HPDE6-E6E7 (cell line): ENCODE measurements around the gene PSMG1.
"Not testable (repeated sequence)": the region's sequence is repeated elsewhere in the genome, so short reads cannot be mapped to it uniquely, and the experiment has no call there.

Experiments
- DNase-seq: peaks from one replicate; pipeline ENCODE4 v3.0.0; 2011; ENCODE audit warnings: missing footprints; ENCODE audit errors: extremely low spot score

PSMG1 gene

DNA sequence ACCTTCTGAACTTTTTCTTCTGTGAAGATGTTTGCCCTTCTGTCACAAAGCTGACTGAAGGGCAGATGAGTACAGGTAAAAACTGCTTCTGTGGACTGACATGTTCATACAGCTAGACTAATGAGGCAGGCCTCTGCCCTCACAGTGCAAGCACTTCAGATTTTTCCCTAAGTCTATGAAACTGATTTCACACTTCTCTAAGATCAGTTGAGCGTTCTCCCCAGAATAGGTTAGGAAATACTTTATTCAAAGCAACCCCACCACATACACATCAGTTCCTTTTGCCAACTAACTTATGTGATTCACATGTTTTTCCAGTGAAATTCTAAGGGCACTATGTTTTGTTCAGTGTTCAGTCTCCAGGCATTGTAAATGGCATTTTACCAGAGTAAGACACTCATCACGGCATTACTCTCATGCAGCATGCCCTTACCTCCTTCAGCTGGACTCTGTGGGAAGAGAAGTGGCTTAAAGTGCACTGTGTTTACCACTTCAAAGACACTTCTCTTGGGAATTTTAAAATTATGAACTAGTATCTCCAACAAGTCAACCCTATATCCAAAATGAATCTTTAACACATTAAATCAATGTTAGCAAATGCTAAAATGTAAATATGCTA is 5.4 kb upstream of the PSMG1 start:
- no peak for DNase-seq

- DNase-seq, result no peak
These were observed 3.9 kb upstream of the PSMG1 start for GRCh38 chr21:39187141-39187540.

GRCh38 chr21:39186676-39187075 is 3.4 kb upstream of the PSMG1 start:
- DNase-seq, result no peak

- no peak for DNase-seq
These were observed 1.9 kb upstream of the PSMG1 start for GRCh38 chr21:39185157-39185556.

GRCh38 chr21:39184050-39184980 is 1.1 kb upstream of the PSMG1 start:
- no peak for DNase-seq

GRCh38 chr21:39182484-39183271 is 573 bp downstream of the PSMG1 start:
- peak; percentile 39 for DNase-seq

GRCh38 chr21:39182016-39182415 is 1.2 kb downstream of the PSMG1 start:
- no peak for DNase-seq

DNA sequence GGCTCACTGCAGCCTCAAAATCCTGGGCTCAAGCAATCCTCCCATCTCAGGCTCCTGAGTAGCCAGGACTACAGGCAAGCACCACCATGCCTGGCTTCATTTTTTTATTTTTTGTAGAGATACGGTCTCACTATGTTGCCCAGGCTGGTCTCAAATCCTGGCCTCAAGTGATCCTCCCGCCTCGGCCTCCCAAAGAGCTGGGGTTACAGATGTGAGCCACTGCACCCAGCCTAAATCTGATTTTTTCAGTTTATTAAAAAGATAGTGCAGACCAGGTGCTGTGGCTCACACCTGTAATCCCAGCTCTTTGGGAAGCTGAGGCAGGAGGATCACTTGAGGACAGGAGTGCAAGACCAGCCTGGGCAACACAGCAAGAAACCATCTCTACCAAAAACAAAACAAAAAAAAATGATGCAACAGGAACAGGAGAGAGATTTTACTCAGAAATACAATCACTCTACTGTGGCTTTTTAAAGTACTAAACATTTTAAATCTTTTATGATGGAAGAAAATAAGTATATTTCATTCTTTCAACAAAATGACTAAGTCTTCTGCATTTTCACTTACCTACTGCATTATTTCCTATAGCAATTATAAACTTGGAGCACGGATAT is 1.9 kb downstream of the PSMG1 start:
- DNase-seq, result no peak

DNA sequence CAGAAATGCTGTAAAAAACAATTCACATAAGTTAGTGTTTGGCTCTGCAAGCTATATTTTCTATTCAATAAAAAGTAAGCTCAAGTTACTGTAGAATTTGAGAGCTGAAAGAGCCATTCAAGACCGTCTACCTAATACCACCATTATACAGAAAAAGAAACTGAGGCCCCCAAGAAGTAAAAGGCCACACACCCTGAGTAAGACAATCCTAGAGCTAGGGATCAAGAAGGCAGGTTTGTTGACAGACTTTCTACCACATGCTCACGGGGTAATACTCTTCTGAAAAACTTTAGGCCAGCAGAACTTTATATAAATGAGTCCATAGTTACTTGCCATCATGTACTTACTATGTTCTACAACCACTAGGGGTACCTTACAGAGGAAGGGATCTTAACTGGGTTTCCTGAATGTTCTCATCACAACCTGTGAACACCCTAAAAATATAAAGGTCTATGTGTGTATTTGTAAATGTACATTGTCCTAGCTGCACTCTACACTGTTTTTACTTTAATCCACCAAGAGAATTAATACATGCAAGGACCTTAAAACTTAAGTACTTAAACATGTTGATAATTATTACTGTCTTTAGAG is 2.7 kb downstream of the PSMG1 start:
- no peak for DNase-seq

- DNase-seq, result no peak
These were observed 4.8 kb downstream of the PSMG1 start for GRCh38 chr21:39178421-39178820.

DNA sequence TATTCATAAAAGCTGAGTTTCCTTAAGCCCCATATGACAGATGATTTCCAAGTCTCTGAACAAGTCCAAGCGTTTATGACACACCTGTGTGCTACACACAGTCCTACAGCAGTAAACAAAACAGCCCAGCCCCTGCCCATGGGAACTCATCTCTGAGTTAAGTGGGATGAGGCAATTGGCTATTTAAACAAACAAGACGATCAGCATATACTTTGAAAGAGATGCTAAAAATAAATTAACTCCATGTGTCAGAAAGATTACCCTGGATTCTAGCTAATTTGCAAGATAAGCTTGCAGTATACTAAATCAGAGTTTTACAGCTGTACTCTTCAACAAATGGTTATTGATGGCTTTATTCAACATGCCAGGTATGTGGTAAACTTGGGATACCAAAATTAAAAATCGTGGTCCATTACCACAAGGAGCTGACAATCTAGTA is 7.0 kb downstream of the PSMG1 start:
- DNase-seq, result no peak

DNA sequence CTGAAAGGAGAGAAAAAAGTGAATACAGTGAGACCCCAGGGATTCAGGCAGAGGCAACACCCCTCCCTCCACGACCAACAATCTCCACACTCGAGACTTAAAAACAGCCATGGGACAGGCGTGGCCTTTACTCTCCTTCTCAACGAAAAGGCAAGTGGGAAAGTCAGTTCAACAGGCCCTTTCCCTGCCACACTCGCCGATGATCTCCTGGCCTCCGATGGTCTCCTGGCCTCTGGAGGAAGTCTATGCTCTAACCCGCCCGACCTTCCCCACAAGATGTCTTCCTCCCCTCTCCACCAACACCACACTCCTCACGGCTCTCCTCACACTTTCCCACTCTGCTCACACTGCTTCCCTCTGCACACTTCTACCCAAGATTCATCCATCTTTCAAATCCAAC is 7.6 kb downstream of the PSMG1 start:
- no peak for DNase-seq

GRCh38 chr21:39175154-39175553 is 8.1 kb downstream of the PSMG1 start:
- no peak for DNase-seq

DNA sequence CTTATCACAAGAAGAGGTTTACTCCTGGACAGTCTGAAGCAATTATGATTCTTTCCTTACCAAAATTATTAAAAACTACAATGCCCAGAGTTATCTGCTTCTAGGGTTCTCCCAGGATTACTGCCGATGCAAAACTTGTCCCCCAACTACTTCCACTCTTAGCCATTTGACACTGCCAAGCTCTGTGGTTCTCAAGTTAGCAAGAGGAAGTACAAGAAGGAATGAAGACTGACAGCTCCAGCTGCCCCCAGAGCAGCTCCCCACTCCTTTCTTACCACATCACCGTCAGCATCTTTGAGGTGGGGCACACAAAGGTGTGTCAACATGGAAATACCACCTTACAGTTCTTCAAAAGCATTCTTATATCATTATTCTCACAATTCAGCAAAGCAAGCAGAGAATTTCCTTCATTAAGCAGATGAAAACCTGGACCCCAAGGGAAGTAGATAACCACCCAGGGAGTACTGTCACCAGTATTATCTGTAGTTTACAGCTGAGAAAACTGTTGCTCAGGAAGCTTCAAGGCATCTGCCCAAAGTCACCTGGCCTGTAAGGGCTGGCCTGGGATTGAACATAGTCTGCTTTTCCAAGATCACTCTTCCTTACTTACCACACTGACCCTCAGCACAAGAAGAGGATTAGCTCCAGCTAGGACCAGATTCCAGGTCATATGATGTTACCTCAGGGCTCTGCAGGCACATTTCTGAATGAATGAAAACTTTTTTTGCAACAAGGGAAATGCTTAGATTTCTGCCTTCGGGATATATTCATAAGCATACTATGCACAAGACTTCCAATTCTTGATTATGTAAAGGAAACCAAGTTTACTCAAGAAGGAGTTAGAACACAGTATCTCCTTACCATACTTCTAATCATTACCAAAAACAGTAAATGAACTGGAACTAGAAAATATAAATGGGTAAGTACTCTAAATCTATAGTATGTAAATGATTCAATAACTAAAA is 9.3 kb downstream of the PSMG1 start:
- DNase-seq, result no peak

DNA sequence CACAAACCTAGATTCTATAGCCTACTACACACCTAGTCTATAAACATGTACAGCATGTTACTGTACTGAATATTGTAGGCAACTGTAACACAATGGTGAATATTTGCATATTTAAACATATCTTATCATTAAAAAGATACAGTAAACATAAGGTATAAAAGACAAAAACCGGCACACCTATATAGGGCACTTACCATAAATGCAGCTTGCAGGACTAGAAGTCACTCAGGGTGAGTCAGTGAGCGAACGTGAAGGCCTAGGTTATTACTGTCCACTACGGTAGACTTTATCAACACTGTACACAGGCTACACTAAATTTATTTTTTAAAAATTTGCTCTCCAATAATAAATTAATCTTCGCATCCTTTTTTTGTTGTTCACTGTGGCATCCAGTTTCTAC is 13.3 kb downstream of the PSMG1 start:
- DNase-seq, result no peak

DNA sequence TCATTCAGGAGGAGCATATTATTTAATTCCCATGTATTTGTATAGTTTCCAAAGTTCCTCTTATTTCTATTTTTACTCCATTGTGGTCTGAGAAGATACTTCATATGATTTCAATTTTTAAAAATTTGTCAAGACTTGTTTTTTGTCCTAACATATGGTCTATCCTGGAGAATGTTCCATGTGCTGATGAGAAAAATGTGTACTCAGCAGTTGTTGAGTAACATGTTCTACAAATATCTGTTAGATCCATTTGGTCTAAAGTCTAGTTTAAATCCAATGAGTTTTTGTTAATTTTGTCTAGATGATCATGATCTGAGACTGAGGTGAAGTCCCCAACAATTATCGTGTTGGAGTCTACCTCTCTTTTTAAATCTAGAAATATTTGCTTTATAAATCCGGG is 14.5 kb downstream of the PSMG1 start:
- no peak for DNase-seq

- no peak for DNase-seq
These were observed 18.7 kb downstream of the PSMG1 start for GRCh38 chr21:39164523-39164922.

DNA sequence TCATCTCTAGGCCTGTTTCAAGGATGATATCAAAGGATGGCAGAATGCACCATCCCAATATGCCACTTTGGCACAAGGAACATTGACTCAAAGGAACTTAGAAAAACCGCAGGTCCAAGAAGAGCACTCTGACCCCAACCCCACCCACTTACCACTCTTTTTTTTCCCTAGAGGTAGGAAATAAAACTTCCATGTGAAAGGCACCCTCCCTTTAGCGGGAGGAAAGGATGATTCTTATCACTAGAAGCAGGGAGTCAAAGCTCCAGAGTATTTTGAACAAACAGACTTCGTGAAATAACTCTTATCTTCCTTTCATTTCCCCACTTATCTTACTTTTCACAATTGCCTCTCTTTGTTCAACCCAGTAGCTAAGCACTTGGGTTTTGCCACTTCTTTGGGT is 22.2 kb downstream of the PSMG1 start:
- DNase-seq, result no peak

GRCh38 chr21:39159342-39160063 is 23.7 kb downstream of the PSMG1 start:
- DNase-seq, result no peak

DNA sequence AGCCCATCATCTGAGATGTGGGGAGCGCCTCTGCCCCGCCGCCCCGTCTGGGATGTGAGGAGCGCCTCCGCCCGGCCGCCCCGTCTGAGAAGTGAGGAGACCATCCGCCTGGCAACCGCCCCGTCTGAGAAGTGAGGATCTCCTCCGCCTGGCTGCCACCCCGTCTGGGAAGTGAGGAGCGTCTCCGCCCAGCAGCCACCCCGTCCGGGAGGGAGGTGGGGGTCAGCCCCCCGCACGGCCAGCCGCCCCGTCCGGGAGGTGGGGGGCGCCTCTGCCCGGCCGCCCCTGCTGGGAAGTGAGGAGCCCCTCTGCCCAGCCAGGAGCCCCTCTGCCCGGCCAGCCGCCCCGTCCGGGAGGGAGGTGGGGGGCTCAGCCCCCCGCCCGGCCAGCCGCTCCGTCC is 26.0 kb downstream of the PSMG1 start:
- not testable (repeated sequence) for DNase-seq
